ENCODE measurements around the gene ZNF691.

GRCh38 chr1:42838482-42839190, 7.8 kb upstream of the ZNF691 start:
- TF ChIP-seq TAF1 (IDR thresholded peaks at IDR 0.05; ENCODE audit: borderline replicate concordance, insufficient read depth, low read length) (no peak), SIN3A (IDR thresholded peaks at IDR 0.05; ENCODE audit: borderline replicate concordance, insufficient read depth, low read length) (no peak)
